C4-2B (cell line): ENCODE results near the gene ZBTB21.

ENCODE experiments used
- H3K27ac ChIP-seq: fragments of 450-650 bp; 2 replicates; pipeline ENCODE4 v1.5.1; 2017
- ZFX ChIP-seq: fragments of 450-650 bp; IDR thresholded peaks from 2 replicates; pipeline ENCODE4 v1.6.1; 2017
- TF ChIP-seq, protein P1 (sequence below): fragments of 450-650 bp; conservative IDR thresholded peaks from 2 replicates; pipeline ENCODE4 v1.5.1; 2017; ENCODE audit warnings: mild to moderate bottlenecking

ZBTB21 gene

GRCh38 chr21:41987310-41987709 lies 22.9 kb downstream of the ZBTB21 start:
- no peak overlapping the region for H3K27ac ChIP-seq
- TF ChIP-seq, protein P1, sequence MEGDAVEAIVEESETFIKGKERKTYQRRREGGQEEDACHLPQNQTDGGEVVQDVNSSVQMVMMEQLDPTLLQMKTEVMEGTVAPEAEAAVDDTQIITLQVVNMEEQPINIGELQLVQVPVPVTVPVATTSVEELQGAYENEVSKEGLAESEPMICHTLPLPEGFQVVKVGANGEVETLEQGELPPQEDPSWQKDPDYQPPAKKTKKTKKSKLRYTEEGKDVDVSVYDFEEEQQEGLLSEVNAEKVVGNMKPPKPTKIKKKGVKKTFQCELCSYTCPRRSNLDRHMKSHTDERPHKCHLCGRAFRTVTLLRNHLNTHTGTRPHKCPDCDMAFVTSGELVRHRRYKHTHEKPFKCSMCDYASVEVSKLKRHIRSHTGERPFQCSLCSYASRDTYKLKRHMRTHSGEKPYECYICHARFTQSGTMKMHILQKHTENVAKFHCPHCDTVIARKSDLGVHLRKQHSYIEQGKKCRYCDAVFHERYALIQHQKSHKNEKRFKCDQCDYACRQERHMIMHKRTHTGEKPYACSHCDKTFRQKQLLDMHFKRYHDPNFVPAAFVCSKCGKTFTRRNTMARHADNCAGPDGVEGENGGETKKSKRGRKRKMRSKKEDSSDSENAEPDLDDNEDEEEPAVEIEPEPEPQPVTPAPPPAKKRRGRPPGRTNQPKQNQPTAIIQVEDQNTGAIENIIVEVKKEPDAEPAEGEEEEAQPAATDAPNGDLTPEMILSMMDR = no peak
- no peak for TF ChIP-seq ZFX

GRCh38 chr21:41985662-41986416 lies 24.3 kb downstream of the ZBTB21 start:
- no peak for TF ChIP-seq ZFX
- TF ChIP-seq, protein P1 = no peak
- peak overlapping the region; percentile 58 for H3K27ac ChIP-seq

DNA sequence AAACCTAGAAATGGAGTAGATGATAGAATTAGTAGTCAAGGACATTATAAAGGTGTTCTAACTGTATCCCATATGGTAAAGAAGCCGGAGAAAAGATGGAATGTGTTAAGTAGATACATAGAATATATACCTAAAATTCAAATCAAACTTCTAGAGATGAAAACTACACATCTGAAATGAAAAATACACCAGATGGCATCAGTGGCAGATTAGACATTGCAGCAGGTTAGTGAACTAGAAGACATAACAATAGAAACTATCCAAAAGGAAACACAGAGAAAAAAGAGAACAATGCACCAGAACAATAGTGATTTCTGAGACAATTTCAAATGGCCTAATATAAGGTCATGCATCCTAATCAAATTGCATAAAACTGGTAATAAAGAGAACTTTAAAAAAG lies 26.9 kb downstream of the ZBTB21 start:
- TF ChIP-seq, protein P1 = no peak
- TF ChIP-seq ZFX = no peak

GRCh38 chr21:41980561-41980960 lies 29.6 kb downstream of the ZBTB21 start:
- no peak for TF ChIP-seq ZFX
- TF ChIP-seq, protein P1 = no peak
- H3K27ac ChIP-seq = no peak overlapping the region

More for the DNA sequence above, 26.9 kb downstream of the ZBTB21 start:
- H3K27ac ChIP-seq = no peak overlapping the region

- H3K27ac ChIP-seq = no peak overlapping the region
- no peak for TF ChIP-seq ZFX
- TF ChIP-seq, protein P1 = no peak
Observed at GRCh38 chr21:41979751-41980369, 30.3 kb downstream of the ZBTB21 start.

- no peak for TF ChIP-seq ZFX
- TF ChIP-seq, protein P1 = no peak
- no peak overlapping the region for H3K27ac ChIP-seq
Observed at GRCh38 chr21:41979335-41979734, 30.8 kb downstream of the ZBTB21 start.
